ENCODE results near the gene NGLY1.

GRCh38 chr3:25683410-25683809 is 99.8 kb downstream of the NGLY1 start:
- TF ChIP-seq, protein P1, sequence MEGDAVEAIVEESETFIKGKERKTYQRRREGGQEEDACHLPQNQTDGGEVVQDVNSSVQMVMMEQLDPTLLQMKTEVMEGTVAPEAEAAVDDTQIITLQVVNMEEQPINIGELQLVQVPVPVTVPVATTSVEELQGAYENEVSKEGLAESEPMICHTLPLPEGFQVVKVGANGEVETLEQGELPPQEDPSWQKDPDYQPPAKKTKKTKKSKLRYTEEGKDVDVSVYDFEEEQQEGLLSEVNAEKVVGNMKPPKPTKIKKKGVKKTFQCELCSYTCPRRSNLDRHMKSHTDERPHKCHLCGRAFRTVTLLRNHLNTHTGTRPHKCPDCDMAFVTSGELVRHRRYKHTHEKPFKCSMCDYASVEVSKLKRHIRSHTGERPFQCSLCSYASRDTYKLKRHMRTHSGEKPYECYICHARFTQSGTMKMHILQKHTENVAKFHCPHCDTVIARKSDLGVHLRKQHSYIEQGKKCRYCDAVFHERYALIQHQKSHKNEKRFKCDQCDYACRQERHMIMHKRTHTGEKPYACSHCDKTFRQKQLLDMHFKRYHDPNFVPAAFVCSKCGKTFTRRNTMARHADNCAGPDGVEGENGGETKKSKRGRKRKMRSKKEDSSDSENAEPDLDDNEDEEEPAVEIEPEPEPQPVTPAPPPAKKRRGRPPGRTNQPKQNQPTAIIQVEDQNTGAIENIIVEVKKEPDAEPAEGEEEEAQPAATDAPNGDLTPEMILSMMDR (conservative IDR thresholded peaks at IDR 0.05), result no peak
- no peak for TF ChIP-seq EZH2 (IDR thresholded peaks at IDR 0.05; ENCODE audit: low read depth)
